Activated T-helper 1 cell treated with anti-CD3 and anti-CD28 coated beads, Interleukin-12 subunit alpha, Interleukin-12 subunit beta, Interleukin-2, Interleukin-4 antibody, amounts not matched to agents 30 ng/mL and 10 ng/mL and 1 ng/mL, durations not matched to agents 14 hours and 24 hours and 36 hours (primary cell): Measurements from ENCODE around the gene CAMTA1. TPM values are rescaled to one million over a fixed set of nuclear protein-coding genes. Genes with fewer than 3 reads are reported as not detected.

Experiments used
- DNase-seq: peaks from one replicate; pipeline ENCODE4 v3.0.0; 2021; ENCODE audit warnings: low spot score
- H3K27ac Mint-ChIP-seq: one replicate; pipeline ENCODE4 v1.8.0; 2021; ENCODE audit warnings: mild to moderate bottlenecking, mixed read lengths
- H3K27me3 Mint-ChIP-seq: one replicate; pipeline ENCODE4 v1.8.0; 2022; ENCODE audit warnings: mild to moderate bottlenecking, moderate library complexity, mixed read lengths; ENCODE audit not compliant: insufficient read depth
- H3K36me3 Mint-ChIP-seq: one replicate; pipeline ENCODE4 v1.8.0; 2021; ENCODE audit warnings: low read depth, mixed read lengths
- H3K4me1 Mint-ChIP-seq: one replicate; pipeline ENCODE4 v1.8.0; 2021; ENCODE audit warnings: low read depth, mixed read lengths
- H3K4me3 Mint-ChIP-seq: one replicate; pipeline ENCODE4 v1.8.0; 2021; ENCODE audit warnings: mild to moderate bottlenecking, moderate library complexity, mixed read lengths
- H3K9me3 Mint-ChIP-seq: one replicate; pipeline ENCODE4 v1.8.0; 2021; ENCODE audit warnings: mixed read lengths
- intact Hi-C: fragments of 100-400 bp; cut with micrococcal nuclease; formaldehyde crosslinking; loops from one replicate; pipeline ENCODE4 v1.15.1; 2024
- total RNA-seq: library from RNA; stranded (reverse); gene quantifications from 2 replicates; pipeline ENCODE4 v1.2.3, GENCODE V29; 2022

CAMTA1 gene
- total RNA-seq, 1 donor from 2014 or later, result 57.2 TPM

- no peaks in the 10 kb centered on the region for H3K9me3 Mint-ChIP-seq
- intact Hi-C loops, result no loop called here
- H3K36me3 Mint-ChIP-seq, result no peaks in the 10 kb centered on the region
- H3K4me1 Mint-ChIP-seq, result no peaks in the 10 kb centered on the region
- no peak overlapping the region for H3K4me3 Mint-ChIP-seq
- no peak for DNase-seq
- H3K27me3 Mint-ChIP-seq, result peaks cover 10% of the 10 kb centered on the region
- no peak overlapping the region for H3K27ac Mint-ChIP-seq
These were observed 893.4 kb downstream of the CAMTA1 start for GRCh38 chr1:7678491-7679158.

DNA sequence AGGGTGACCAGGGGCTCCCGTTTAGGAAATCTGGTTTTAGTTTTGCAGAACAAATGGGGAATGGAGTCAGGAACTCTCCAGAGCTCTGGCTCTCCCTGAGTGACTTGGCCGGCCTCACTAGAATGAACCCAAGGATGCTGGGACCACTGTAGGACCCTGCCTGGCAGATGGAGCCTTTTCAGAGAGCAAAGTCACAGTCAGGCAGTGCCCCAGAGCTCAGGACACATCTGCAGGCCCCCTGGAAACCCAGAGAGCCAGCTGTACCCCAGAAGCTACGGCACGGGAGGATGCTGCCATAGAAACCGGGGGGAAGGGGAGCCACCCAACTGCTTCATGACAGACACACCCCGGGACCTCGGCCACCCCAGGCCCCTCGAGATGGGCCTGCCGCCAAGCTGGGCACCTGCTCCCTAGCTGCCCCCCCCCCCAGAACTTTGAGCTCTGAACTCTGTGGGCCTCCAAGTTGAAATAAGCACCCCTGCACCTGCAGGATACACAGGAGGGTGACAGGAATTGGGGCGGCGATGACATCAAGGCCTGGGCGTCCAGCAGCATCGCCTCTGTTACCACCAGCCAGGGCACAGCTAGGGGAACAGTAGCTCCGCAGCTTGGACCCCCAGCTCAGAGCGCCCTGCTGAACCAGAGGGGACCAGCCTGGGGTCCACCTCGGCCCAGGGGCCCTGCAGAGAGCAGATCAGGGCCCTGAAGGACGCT, 894.1 kb downstream of the CAMTA1 start:
- Mint-ChIP-seq H3K4me3 (no peak overlapping the region), H3K27ac (no peak overlapping the region)

GRCh38 chr1:7679873-7680206, 894.6 kb downstream of the CAMTA1 start:
- no peak for DNase-seq
- intact Hi-C loops, result no loop called here
- Mint-ChIP-seq H3K36me3 (no peaks in the 10 kb centered on the region), H3K27ac (no peak overlapping the region), H3K4me3 (no peak overlapping the region), H3K4me1 (no peaks in the 10 kb centered on the region), H3K27me3 (peaks cover 10% of the 10 kb centered on the region), H3K9me3 (no peaks in the 10 kb centered on the region)

More for the DNA sequence above, 894.1 kb downstream of the CAMTA1 start:
- DNase-seq, result no peak
- Mint-ChIP-seq H3K4me1 (no peaks in the 10 kb centered on the region), H3K9me3 (no peaks in the 10 kb centered on the region), H3K27me3 (peaks cover 10% of the 10 kb centered on the region), H3K36me3 (no peaks in the 10 kb centered on the region)
- intact Hi-C loops, result no loop called here

DNA sequence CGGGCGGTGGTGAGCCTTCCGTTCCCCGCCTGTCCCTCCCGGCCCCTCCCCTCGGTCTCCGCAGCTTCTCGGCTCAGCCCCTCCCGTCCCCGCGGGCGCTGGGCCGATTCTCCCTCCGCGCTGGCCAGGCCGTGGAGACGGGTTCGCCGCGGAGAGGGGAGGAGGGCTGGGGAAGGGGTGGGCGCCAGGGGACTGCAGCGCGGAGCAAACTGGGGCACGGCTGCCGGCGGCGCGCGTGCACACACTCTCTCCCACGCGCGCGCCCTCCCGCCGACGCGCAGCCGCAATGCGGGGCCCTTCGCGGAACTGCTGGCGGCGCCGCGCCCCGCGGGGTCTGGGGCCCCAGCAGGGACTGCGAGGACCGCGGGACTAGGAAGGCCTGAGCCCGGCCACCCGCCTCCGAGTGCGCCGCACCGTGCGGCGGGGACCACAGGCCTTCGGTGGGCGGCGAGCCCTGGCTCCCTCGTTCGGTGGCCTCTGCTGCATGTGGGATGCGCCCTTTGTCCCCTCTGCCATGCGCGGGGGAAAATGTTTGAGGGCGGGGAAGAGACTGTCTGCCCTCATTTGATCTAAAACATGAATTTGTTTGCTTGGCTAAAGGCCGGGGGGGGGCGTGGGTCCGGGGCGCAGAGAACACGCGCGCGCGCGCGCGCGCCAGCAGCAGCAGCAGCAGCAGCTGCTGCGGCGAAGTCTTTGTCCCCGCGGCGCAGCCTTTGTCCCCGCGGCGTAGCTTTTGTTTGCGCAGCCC, 895.1 kb downstream of the CAMTA1 start:
- Mint-ChIP-seq H3K9me3 (no peaks in the 10 kb centered on the region), H3K27me3 (peaks cover 10% of the 10 kb centered on the region), H3K4me3 (peak overlapping the region; percentile 62), H3K36me3 (no peaks in the 10 kb centered on the region), H3K4me1 (no peaks in the 10 kb centered on the region), H3K27ac (no peak overlapping the region)
- no peak for DNase-seq
- intact Hi-C loops, result no loop called here

DNA sequence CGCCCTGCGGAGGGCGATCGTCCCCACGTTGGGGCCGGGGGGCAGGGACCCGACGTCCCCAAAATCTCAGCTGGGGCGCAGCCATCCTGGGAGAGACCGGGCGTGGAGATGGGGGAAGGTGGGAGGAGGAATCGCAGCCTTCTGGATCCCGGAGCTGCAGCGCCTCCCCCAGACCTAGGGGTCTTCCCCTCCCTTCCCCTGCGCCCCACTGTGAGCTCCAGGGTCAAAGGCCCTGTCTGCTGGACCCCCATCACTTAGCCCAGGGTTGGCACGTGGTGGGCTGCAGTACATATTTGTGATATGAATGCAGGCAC, 895.7 kb downstream of the CAMTA1 start:
- Mint-ChIP-seq H3K27ac (no peak overlapping the region), H3K9me3 (no peaks in the 10 kb centered on the region), H3K36me3 (no peaks in the 10 kb centered on the region), H3K27me3 (peaks cover 10% of the 10 kb centered on the region), H3K4me1 (no peaks in the 10 kb centered on the region), H3K4me3 (peak overlapping the region; percentile 58)
- DNase-seq, result no peak
- intact Hi-C loops, result no loop called here

DNA sequence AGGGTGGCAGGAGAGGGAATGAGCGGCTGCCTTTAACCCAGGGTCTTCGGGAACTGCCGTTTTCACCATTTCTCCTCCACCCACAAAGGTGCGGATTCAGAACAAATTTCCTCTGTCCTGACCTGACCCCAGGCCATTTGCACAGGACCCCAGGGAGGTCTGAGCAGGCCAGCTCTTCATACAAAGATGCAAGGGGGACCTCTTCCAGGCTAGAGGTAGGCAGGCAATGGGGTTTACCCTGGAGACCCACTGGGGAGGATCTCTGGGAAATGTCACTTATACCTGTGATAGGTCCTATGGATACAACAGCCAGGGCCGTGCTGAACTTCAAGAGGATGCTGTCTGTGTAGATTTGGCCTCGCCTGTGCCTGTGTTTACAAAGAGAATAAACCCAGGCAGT, 896.1 kb downstream of the CAMTA1 start:
- H3K9me3 Mint-ChIP-seq, result no peaks in the 10 kb centered on the region
- no peak for DNase-seq
- no peaks in the 10 kb centered on the region for H3K36me3 Mint-ChIP-seq
- H3K27ac Mint-ChIP-seq, result no peak overlapping the region
- intact Hi-C loops, result no loop called here
- no peaks in the 10 kb centered on the region for H3K4me1 Mint-ChIP-seq
- peaks cover 10% of the 10 kb centered on the region for H3K27me3 Mint-ChIP-seq
- H3K4me3 Mint-ChIP-seq, result peak overlapping the region; percentile 19

DNA sequence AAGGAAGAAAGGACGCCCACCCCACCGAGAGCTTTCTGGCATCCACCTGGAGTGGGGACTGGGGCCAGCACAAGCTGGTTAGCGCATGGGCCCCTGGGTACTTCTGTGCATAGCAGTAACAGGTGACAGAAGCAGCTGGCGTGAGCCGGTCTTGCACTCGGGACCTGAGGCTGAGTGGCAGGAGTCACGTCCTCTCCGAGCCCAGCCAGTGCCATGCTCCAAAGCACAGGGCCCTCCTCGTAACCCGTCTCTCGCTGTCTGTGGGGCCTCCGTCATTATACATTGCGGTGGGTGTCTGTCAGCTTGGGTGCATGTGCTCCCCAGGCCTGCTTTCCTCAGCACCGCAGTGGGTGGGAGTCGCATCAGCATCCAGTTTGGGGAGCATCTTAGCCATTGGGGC, 898.3 kb downstream of the CAMTA1 start:
- peaks cover 10% of the 10 kb centered on the region for H3K27me3 Mint-ChIP-seq
- no peak overlapping the region for H3K27ac Mint-ChIP-seq
- intact Hi-C loops, result no loop called here
- no peak for DNase-seq
- no peaks in the 10 kb centered on the region for H3K36me3 Mint-ChIP-seq
- no peaks in the 10 kb centered on the region for H3K4me1 Mint-ChIP-seq
- H3K9me3 Mint-ChIP-seq, result no peaks in the 10 kb centered on the region
- H3K4me3 Mint-ChIP-seq, result no peak overlapping the region

GRCh38 chr1:7684132-7684531, 898.9 kb downstream of the CAMTA1 start:
- H3K4me3 Mint-ChIP-seq, result no peak overlapping the region
- H3K4me1 Mint-ChIP-seq, result no peaks in the 10 kb centered on the region
- no peaks in the 10 kb centered on the region for H3K9me3 Mint-ChIP-seq
- no peak overlapping the region for H3K27ac Mint-ChIP-seq
- peaks cover 6% of the 10 kb centered on the region for H3K27me3 Mint-ChIP-seq
- DNase-seq, result no peak
- H3K36me3 Mint-ChIP-seq, result no peaks in the 10 kb centered on the region
- intact Hi-C loops, result no loop called here

DNA sequence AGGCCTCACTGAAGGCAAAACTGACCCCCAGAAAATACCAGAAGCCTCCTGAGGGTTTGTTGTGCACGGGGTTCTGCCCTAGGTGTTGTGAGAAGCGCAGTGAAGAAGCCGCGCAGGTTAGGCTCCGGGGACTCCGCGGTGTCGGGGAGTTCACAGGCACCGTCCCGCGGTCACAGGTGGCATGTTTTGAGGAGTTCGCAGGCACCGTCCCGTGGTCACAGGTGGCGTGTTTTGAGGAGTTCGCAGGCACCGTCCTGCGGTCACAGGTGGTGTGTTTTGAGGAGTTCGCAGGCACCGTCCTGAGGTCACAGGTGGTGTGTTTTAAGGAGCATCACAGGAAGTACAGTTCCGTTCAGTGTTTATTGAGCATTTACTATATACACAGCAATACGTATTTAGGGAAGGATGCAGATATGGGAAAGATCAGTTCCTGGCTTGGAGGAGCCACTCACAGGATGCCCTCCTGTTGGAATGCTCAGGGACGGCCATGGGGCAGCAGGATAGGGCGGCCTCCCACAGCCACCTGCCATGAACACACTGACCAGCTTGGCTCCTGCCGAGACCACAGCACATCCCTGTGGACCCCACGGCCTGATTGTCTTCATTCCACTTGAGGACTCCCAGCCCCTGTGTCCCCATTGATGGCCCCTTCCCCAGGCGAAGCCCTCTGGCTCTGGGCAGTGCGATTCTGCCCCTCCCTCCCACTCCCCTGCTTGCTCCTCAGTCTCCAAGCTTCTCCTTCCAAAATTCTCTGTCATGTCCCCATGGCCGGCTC, 899.8 kb downstream of the CAMTA1 start:
- Mint-ChIP-seq H3K9me3 (no peaks in the 10 kb centered on the region), H3K27ac (no peak overlapping the region), H3K27me3 (peaks cover 6% of the 10 kb centered on the region), H3K4me3 (no peak overlapping the region), H3K36me3 (no peaks in the 10 kb centered on the region), H3K4me1 (no peaks in the 10 kb centered on the region)
- no peak for DNase-seq
- intact Hi-C loops, result no loop called here

DNA sequence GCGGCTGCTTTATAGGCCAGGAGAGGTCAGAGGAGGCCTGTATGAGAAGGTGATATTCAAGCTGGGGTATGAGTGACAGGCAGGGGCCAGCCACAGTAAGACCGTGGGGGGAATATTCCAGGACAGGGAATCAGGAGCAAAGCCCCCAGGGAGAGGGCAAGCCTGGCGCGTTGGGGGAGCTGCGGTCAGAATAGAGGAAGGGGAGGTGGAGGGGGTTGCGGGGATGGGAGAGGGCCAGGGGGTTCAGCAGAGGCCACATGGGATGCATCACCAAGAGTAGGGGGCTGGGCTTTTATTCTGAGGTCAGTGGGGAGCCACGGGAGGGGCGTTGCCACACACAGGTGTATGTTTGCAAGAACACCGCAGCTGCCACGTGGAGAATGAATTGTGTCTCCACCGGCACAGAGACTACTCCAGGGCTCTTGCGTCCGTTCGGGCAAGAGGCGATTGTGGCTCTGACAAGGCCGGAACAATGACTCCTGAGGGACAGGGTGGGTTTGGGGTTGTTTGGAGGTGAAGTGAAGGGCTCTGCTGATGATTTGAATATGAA, 901.1 kb downstream of the CAMTA1 start:
- Mint-ChIP-seq H3K9me3 (no peaks in the 10 kb centered on the region), H3K36me3 (no peaks in the 10 kb centered on the region), H3K27me3 (peaks cover 4% of the 10 kb centered on the region), H3K4me1 (no peaks in the 10 kb centered on the region), H3K4me3 (no peak overlapping the region), H3K27ac (no peak overlapping the region)
- intact Hi-C loops, result no loop called here
- DNase-seq, result no peak

GRCh38 chr1:7687411-7687810, 902.2 kb downstream of the CAMTA1 start:
- Mint-ChIP-seq H3K4me3 (no peak overlapping the region), H3K36me3 (no peaks in the 10 kb centered on the region), H3K27ac (no peak overlapping the region), H3K27me3 (no peaks in the 10 kb centered on the region), H3K9me3 (no peaks in the 10 kb centered on the region), H3K4me1 (no peaks in the 10 kb centered on the region)
- intact Hi-C loops, result no loop called here
- DNase-seq, result no peak

DNA sequence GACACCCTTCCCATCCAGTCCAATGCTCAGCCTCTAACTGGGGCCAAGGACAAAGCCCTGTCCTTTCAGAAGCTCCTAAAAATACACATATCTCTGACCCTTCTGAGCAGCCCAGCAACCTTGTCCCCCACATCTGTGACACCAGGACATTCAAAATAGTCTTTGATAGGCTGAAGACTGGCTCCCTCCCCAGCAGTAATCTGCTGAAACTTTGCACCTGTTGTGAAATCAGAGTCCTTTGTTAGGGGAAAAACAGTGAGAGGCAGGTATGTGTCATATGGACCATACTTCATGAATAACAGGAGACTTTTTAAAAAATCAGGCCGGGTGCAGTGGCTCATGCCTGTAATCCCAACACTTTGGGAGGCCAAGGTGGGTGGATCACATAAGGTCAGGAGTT, 903.4 kb downstream of the CAMTA1 start:
- no peak overlapping the region for H3K4me3 Mint-ChIP-seq
- H3K27me3 Mint-ChIP-seq, result no peaks in the 10 kb centered on the region

More for the DNA sequence above, 903.4 kb downstream of the CAMTA1 start:
- intact Hi-C loops, result no loop called here
- H3K36me3 Mint-ChIP-seq, result no peaks in the 10 kb centered on the region
- H3K4me1 Mint-ChIP-seq, result no peaks in the 10 kb centered on the region
- DNase-seq, result no peak
- peaks cover 9% of the 10 kb centered on the region for H3K9me3 Mint-ChIP-seq
- no peak overlapping the region for H3K27ac Mint-ChIP-seq
